ENCODE measurements around the gene SLC9A9. TPM values are rescaled to one million over a fixed set of nuclear protein-coding genes. Genes with fewer than 3 reads are reported as not detected.

The SLC9A9 gene
- total RNA-seq, 1 donor from 2014 or later = 7.1 TPM

GRCh38 chr3:143601723-143602484 lies 246.4 kb downstream of the SLC9A9 start:
- peak; percentile 8 to 93 for DNase-seq (ENCODE audit: low read depth in 2 of 2)

DNA sequence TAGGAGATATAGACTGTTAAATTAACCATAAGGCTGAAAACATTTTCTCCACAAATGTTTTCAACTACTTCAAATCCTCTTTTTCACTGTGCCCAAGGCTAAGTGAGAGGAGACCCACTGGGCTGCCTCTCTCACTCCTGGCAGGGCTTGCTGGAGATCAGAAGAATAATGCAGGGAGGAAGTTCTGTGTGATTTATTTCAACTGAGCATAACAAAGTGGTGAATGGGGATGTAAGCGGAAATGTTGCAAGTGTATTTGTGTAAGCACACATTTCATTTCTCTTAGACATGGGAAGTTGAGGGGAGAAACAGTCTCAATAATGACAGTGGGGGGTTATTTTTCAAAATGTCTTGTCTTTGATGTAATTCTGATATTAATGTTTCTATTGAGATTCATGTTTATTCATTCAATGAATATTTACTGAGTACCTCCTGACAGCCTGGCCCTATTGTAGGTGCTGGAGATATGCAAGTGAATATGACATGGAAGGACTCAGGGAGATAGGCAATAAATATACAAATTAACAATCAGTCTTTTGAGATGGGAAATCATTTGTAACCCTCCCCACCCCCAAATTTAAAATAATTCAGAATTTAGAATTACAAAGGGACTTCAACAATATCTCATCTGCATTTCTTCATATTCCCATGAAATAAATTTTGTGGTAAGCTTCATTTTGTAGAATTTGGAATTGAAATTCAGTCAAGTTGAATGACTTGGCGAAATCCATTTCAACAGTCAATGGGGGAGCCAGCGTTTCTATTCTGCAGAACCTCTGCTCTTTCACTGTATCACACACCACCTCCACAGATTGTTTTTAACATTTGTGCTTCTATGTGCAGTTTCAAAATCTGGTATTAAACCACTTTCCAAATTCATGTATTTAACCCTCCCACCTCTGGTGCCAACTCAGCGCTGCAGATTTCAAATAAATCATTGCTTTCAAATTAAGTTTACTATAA lies 247.2 kb downstream of the SLC9A9 start:
- DNase-seq (ENCODE audit: low read depth in 2 of 2) = peak; percentile 35 to 91

DNA sequence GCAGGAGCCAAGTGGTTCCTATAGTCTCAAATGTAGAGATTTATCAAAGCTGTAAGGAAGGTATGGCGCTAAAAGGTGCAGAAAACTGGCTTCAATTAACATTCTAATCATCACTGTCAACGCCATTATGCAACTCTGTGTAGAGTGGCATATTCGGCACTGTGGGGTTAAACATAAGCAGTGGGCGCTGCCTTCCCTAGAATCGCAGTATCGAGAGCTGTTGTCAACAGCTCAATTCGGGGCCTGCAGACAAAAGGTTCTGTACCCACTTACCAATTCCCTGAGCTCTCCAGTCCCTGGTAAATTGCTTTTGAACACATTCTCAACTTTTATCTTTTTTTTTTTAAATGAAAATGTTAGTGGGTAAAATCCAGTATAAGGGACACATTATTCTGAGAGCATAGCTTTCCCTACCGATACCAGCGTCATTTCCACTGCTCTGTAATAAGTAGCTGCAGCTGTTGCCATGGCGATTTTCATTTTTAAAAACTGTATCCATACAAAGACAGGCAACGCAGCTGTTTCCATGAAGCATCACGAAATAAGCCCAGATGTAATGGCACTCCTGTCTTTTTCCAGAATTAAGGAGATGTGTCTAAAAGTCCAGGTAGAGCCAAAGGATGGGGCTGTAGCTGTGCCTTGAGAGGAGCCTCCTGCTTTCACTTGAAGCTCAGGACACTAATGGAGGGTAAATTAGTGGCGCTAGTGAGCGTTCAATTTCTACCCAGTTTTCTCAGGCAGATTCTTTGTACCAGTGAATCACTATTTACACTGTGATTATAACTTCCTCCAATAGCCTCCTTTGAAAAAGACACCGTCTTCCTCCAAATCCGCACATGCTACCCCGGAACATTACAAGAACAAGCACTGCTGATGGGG lies 250.3 kb downstream of the SLC9A9 start:
- peak in 1 of 2 donors; percentile 33 for DNase-seq (ENCODE audit: low read depth in 2 of 2)

DNA sequence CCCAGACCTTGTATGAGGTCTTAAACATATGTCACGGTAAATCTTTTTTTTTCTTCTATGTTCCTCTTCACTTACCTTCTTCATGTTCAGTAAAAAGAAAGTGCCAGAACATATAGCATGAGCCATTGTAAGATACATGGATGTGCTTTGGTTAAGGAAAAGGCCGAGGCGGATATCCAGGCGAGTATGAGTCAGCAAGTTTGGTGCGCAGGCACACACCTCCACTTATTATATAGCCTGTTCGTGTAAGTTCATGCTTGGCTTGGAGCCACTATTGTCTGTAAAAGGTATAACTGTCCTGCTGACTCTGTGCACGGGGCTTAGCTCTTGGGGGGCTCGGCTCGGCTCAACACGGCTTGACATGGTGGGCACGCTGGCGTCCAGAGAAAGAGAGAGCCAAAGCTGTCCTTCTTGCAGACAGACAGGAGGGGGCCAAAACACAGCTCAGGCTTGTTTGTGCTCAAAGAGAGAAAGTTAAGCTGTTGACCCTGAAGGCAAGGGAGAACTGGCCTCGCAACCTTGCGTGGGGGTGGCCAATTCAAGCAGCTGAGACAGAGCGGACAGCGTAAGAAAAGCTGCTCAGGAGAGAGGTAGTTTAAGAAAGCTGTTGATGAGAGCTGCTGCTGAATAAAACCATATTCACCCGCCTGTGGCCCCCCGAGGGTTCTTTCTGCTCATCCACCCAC lies 251.2 kb downstream of the SLC9A9 start:
- DNase-seq (ENCODE audit: low read depth in 2 of 2) = peak; percentile 14 to 26

DNA sequence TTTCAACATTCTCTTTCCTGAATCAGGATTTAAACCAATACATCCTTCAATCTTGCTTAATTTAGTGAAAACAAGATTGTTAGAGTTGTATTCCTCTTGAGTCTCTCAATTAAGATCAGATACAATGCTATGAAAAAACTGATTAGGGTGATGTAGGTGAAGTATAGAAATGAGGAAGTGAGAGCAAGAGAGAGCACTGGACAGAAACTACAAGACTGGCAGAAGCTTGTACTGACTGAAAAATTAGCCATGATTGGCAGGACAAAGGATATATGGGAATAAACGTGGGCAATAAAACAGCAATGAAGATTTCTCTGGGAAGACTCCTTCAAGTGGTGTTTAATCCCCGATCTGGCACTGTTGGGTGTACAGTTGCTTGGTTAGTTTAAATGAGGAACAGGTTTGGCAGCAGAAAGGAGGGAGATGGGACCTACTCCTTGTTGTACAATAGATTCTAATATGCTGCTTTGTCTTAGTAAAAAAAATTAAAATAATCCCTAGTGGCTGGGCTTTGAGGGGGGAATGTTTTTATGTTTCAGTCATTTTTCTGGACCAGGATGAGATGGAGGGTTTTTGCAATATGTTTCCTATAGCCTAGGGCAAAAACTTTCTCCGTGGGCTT lies 252.7 kb downstream of the SLC9A9 start:
- no peak for DNase-seq (ENCODE audit: low read depth in 2 of 2)

DNA sequence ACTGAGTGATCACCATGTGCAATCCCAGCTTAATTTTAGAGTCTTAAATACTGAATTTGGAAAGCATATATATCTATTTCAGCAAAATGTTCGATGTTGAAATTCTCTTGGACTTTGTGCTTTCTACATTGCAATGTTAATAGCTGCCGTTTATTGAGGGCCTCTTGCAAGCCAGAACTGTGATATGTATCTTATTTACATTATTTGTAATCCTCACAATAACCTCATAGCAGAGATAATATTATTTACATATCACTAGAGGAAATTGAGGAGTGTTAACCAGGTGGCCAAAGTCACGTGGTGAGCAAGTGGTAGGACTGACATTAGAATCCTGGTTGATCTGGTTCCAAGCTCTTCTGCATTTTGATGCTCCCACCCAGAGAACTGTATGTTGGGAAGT lies 254.1 kb downstream of the SLC9A9 start:
- no peak for DNase-seq (ENCODE audit: low read depth in 2 of 2)

DNA sequence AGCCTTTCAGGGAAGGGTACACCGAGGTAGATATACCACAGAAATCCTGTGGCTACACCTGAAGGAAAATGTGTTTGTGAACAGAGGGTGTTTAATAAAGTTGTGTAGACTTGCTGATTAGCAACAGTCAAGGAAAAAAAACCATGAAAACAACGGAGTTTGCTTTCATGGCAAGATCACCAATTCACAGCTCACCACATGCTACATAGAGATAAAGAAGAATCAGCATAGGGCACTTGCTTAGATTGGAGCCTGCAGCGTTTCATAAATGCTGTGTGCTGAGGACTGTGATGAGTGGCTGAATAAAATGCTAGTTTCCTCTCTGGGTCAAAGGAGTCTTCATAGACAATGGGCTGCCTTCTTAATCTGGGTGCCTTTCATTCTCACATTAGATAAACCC lies 257.6 kb downstream of the SLC9A9 start:
- no peak for DNase-seq (ENCODE audit: low read depth in 2 of 2)

DNA sequence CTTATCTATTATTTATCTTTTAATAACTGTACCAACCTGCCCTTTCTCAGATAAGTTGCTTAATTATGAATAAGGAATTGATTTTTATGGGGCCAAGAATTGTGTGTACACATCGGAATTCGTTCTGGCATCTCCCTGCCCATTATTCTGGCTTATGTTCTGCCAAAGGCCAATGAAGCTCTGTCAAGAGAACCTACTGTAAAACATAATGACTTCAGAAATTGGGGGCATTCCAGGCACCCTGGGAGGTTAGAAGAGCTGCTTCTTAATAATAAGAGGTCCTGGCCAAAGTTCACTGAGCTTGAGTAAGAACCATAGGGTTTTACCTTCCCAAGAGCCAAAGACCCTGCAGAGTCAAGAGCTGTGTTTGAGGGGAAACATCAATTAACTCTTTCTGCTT lies 261.7 kb downstream of the SLC9A9 start:
- DNase-seq (ENCODE audit: low read depth in 2 of 2) = no peak

- peak in 1 of 2 donors; percentile 14 for DNase-seq (ENCODE audit: low read depth in 2 of 2)
These were observed 262.4 kb downstream of the SLC9A9 start for GRCh38 chr3:143585720-143586456.

DNA sequence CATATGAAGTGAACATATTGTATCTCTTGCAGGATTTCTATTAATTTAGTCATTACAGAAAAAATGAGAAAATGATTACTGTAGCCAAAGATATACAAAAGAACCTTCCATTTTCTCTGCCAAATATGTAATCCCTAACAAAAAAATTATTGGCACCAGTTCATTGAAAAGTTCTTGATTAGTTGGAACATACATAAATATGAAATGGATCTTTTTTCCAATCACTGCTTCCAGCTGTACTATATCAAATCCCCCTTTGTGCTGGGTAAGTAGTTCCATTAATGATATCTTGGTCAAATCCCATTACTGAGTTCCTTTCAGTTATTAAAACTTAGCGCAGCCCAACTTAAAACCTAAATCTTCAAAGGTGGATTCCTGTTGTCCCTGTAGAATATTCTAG lies 263.8 kb downstream of the SLC9A9 start:
- DNase-seq (ENCODE audit: low read depth in 2 of 2) = no peak

GRCh38 chr3:143581972-143582722 lies 266.1 kb downstream of the SLC9A9 start:
- DNase-seq (ENCODE audit: low read depth in 2 of 2) = no peak

DNA sequence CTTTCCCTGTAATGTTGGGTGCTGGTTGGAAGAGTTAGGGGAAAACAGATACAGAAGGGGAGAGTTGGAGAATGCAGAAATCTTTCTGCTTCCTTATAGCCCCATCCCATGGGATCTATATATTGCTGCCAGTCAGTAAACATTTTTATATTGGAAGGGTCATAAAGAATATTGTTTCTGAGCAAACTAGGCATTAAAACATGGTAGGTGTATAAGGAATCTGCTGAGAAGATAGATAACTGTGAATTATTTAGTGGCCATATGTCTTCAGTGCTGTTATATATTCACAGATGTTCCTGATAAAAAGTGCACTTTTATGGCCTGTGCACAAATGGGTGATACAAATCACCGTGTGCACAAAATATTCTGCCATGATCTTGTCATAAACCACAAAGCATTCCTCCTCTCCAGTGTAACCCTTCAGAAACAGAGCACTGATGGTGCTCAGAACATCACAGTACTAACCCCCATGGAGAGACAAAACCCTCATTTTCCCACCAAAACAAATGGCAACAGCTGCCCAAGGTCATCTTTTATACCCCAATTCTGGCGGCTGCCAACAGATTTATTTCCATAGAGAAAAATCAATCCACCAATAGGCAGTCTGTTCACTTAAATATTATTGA lies 269.3 kb downstream of the SLC9A9 start:
- DNase-seq (ENCODE audit: low read depth in 2 of 2) = no peak

GRCh38 chr3:143576568-143577270 lies 271.5 kb downstream of the SLC9A9 start:
- DNase-seq (ENCODE audit: low read depth in 2 of 2) = peak; percentile 57 to 66

DNA sequence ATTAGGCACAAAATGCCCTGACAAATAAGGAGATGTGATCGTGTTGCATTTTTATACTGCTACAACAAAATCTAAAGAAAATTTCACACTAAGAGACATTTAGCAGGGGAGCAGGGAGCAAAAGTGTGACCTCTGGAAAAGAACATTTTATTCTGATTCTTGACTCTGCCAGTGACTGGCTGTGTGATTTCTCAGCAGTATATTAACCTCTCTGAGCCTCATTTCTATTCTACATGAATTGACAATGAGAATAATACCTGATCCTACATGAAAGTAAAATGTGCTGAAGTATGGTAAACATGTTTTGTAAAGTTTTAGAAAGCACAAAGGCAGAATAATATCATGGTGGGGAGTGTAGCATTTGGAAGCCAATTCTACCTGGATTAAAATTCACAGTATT lies 273.3 kb downstream of the SLC9A9 start:
- no peak for DNase-seq (ENCODE audit: low read depth in 2 of 2)

GRCh38 chr3:143573610-143574303 lies 274.5 kb downstream of the SLC9A9 start:
- peak; percentile 35 to 40 for DNase-seq (ENCODE audit: low read depth in 2 of 2)

DNA sequence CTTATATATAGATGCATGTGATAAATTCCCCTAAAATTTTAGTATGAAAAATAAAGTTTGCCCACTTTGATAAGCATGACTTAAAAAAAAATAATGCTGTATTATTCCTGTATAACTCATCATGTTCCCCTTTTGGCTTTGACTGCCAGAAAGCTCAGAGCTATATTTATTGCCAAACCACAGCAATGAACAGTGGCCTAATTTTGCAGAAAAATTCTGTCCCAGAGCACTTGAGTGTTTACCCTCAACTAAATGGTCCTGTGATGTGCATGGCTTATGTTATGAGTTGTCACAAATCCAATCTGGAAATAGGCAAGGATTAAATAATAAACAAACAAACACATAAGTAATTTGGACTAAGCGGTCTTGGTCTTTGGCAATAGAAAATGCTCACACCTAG lies 276.7 kb downstream of the SLC9A9 start:
- DNase-seq (ENCODE audit: low read depth in 2 of 2) = no peak

GRCh38 chr3:143567823-143568222 lies 280.4 kb downstream of the SLC9A9 start:
- DNase-seq (ENCODE audit: low read depth in 2 of 2) = peak in 1 of 2 donors; percentile 26
